Thyroid gland (tissue), 4 donors: ENCODE results near the gene DCAF11. TPM values are rescaled to one million over a fixed set of nuclear protein-coding genes. Genes with fewer than 3 reads are reported as not detected.

Experiments used
- DNase-seq, 2 donors: peaks; one replicate each; pipeline ENCODE4 v3.0.0-alpha.2; 2019
- H3K27ac ChIP-seq, 3 donors: fragments of 200-600 bp; sonication (generic); 1 replicate in 2 of 3; 2 replicates in 1 of 3; pipeline ENCODE4 v1.5.1; 2016 to 2019; ENCODE audit warnings: mild to moderate bottlenecking in 1 of 3, moderate library complexity in 1 of 3
- H3K27me3 ChIP-seq: fragments of 200-600 bp; sonication (generic); one replicate; pipeline ENCODE4 v1.5.1; 2019
- H3K36me3 ChIP-seq, 2 donors: fragments of 200-600 bp; sonication (generic); one replicate each; pipeline ENCODE4 v1.5.1; 2016 to 2019
- H3K4me1 ChIP-seq, 2 donors: fragments of 200-600 bp; sonication (generic); one replicate each; pipeline ENCODE4 v1.5.1; 2017 to 2019
- H3K4me3 ChIP-seq, 3 donors: fragments of 200-600 bp; sonication (generic); replicated peaks in 1 of 3; 1 replicate in 2 of 3; 2 replicates in 1 of 3; pipeline ENCODE4 v1.5.1; 2016; ENCODE audit warnings: mild to moderate bottlenecking in 1 of 3
- H3K9me3 ChIP-seq: fragments of 200-600 bp; sonication (generic); one replicate; pipeline ENCODE4 v1.5.1; 2017
- CTCF ChIP-seq, 6 experiments: fragments of 200-600 bp in 3 of 6; fragments of 450-650 bp in 3 of 6; sonication (generic) in 3 of 6; IDR thresholded peaks; one replicate each; pipeline ENCODE4 v1.5.1; 2016 to 2019; ENCODE audit warnings: antibody characterized with exemption in 6 of 6, mild to moderate bottlenecking in 2 of 6, inconsistent platforms in 1 of 6, moderate library complexity in 1 of 6
- POLR2A ChIP-seq, 2 donors: fragments of 450-650 bp; IDR thresholded peaks; one replicate each; pipeline ENCODE4 v1.6.1; 2017; ENCODE audit warnings: antibody characterized with exemption in 2 of 2, mild to moderate bottlenecking in 2 of 2, moderate library complexity in 1 of 2
- WGBS, 2 donors: methylation state at CpG; one replicate each; pipeline ENCODE4 v1.1.5; 2017; 5-methylcytosine and 5-hydroxymethylcytosine counted together
- intact Hi-C: fragments of 100-400 bp; cut with DNase I; formaldehyde crosslinking; loops from one replicate; pipeline ENCODE4 v1.15.1; 2023
- total RNA-seq, 4 donors: library from RNA; depleted of rRNA; stranded (reverse); fragments of >200 nt; gene quantifications; one replicate each; pipeline ENCODE4 v1.2.3, GENCODE V29; 2016

The DCAF11 gene
- total RNA-seq, 4 donors from 2014 or later = 90.6 to 155 (median 132) TPM

- TF ChIP-seq POLR2A (IDR thresholded peaks at IDR 0.05) = no peak
- no peak for TF ChIP-seq CTCF (IDR thresholded peaks at IDR 0.05)
- Histone ChIP-seq H3K36me3 (peaks cover 55 to 65% of the 10 kb centered on the region in 2 donors), H3K27ac (no peak overlapping the region), H3K27me3 (no peaks in the 10 kb centered on the region), H3K4me1 (no peaks in the 10 kb centered on the region), H3K4me3 (no peak overlapping the region), H3K9me3 (no peaks in the 10 kb centered on the region)
- WGBS, 2 donors = 94 to 96% methylated on average over 4 of the region's 4 CpGs
- intact Hi-C loops = no loop called here
- no peak for DNase-seq
These were observed 7.8 kb downstream of the DCAF11 start for GRCh38 chr14:24122416-24122815.

GRCh38 chr14:24122898-24123297 is 8.3 kb downstream of the DCAF11 start:
- intact Hi-C loops = no loop called here
- Histone ChIP-seq H3K27ac (no peak overlapping the region), H3K9me3 (no peaks in the 10 kb centered on the region), H3K4me1 (no peaks in the 10 kb centered on the region), H3K27me3 (no peaks in the 10 kb centered on the region), H3K4me3 (no peak overlapping the region), H3K36me3 (peaks cover 55 to 63% of the 10 kb centered on the region in 2 donors)
- no peak for TF ChIP-seq POLR2A (IDR thresholded peaks at IDR 0.05)
- no peak for TF ChIP-seq CTCF (IDR thresholded peaks at IDR 0.05)
- no peak for DNase-seq
- 96% methylated on average over 8 of the region's 8 CpGs for WGBS, 2 donors

- WGBS, 2 donors = 85 to 87% methylated on average over 9 of the region's 9 CpGs
- Histone ChIP-seq H3K27ac (no peak overlapping the region), H3K36me3 (peaks cover 47 to 55% of the 10 kb centered on the region in 2 donors), H3K4me1 (no peaks in the 10 kb centered on the region), H3K9me3 (no peaks in the 10 kb centered on the region), H3K27me3 (no peaks in the 10 kb centered on the region), H3K4me3 (no peak overlapping the region)
- DNase-seq = no peak
- intact Hi-C loops = no loop called here
- TF ChIP-seq CTCF (IDR thresholded peaks at IDR 0.05) (no peak), POLR2A (IDR thresholded peaks at IDR 0.05) (no peak)
These were observed 9.1 kb downstream of the DCAF11 start for GRCh38 chr14:24123424-24124417.

- Histone ChIP-seq H3K4me3 (no peak overlapping the region), H3K4me1 (peaks cover 0 to 3% of the 10 kb centered on the region in 2 donors), H3K9me3 (no peaks in the 10 kb centered on the region), H3K27ac (no peak overlapping the region), H3K36me3 (peaks cover 18 to 24% of the 10 kb centered on the region in 2 donors), H3K27me3 (no peaks in the 10 kb centered on the region)
- TF ChIP-seq POLR2A (IDR thresholded peaks at IDR 0.05) (no peak), CTCF (IDR thresholded peaks at IDR 0.05) (no peak)
- intact Hi-C loops = no loop called here
- DNase-seq = no peak
These were observed 12.4 kb downstream of the DCAF11 start for GRCh38 chr14:24126939-24127338.

GRCh38 chr14:24127673-24128072 is 13.1 kb downstream of the DCAF11 start:
- Histone ChIP-seq H3K9me3 (no peaks in the 10 kb centered on the region), H3K27ac (no peak overlapping the region), H3K27me3 (no peaks in the 10 kb centered on the region), H3K4me3 (no peak overlapping the region), H3K4me1 (peaks cover 0 to 3% of the 10 kb centered on the region in 2 donors), H3K36me3 (peaks cover 12 to 17% of the 10 kb centered on the region in 2 donors)
- 91 to 98% methylated on average over 2 of the region's 2 CpGs for WGBS, 2 donors
- DNase-seq = no peak
- no peak for TF ChIP-seq CTCF (IDR thresholded peaks at IDR 0.05)
- no peak for TF ChIP-seq POLR2A (IDR thresholded peaks at IDR 0.05)
- intact Hi-C loops = no loop called here
